ENCODE data around the gene MAST3. TPM values are rescaled to one million over a fixed set of nuclear protein-coding genes. Genes with fewer than 3 reads are reported as not detected.

Gene MAST3
- total and polyA plus RNA-seq, 12 donors, result 1.6 to 19.1 (median 11.4) TPM

DNA sequence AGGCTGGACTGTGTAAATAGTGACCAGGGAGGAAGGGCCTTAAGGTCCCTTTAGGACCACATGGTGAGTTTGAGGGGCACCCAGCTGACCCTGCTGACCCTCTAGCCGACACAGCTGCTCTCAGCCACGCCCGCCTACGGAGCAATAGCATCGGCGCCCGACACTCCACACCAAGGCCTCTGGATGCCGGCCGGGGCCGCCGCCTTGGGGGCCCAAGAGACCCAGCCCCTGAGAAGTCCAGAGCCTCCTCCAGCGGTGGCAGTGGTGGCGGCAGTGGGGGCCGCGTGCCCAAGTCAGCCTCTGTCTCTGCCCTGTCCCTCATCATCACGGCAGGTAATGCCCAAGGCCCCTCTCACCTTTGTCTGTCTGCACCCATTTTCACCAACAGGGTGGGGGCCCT is 46.8 kb downstream of the MAST3 start:
- H3K4me3 ChIP-seq, result no peak overlapping the region
- H3K9me3 ChIP-seq (replicated peaks in 1 of 3), result no peaks in the 10 kb centered on the region
- no peak for TF ChIP-seq POLR2A (IDR thresholded peaks at IDR 0.05)
- TF ChIP-seq, protein P1, sequence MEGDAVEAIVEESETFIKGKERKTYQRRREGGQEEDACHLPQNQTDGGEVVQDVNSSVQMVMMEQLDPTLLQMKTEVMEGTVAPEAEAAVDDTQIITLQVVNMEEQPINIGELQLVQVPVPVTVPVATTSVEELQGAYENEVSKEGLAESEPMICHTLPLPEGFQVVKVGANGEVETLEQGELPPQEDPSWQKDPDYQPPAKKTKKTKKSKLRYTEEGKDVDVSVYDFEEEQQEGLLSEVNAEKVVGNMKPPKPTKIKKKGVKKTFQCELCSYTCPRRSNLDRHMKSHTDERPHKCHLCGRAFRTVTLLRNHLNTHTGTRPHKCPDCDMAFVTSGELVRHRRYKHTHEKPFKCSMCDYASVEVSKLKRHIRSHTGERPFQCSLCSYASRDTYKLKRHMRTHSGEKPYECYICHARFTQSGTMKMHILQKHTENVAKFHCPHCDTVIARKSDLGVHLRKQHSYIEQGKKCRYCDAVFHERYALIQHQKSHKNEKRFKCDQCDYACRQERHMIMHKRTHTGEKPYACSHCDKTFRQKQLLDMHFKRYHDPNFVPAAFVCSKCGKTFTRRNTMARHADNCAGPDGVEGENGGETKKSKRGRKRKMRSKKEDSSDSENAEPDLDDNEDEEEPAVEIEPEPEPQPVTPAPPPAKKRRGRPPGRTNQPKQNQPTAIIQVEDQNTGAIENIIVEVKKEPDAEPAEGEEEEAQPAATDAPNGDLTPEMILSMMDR (IDR thresholded peaks at IDR 0.05), result no peak
- no peaks in the 10 kb centered on the region for H3K4me1 ChIP-seq (replicated peaks in 1 of 2)
- no peak for DNase-seq
- peaks cover 0 to 57% of the 10 kb centered on the region in 2 donors for H3K36me3 ChIP-seq (replicated peaks in 1 of 2)
- H3K27me3 ChIP-seq, result no peaks in the 10 kb centered on the region
- intact Hi-C loops (cut with DNase I), result no loop called here
- 83 to 93% (median 92%) methylated on average over 13 to 16 of the region's 16 CpGs for WGBS, 4 donors
- no peak overlapping the region for H3K27ac ChIP-seq

DNA sequence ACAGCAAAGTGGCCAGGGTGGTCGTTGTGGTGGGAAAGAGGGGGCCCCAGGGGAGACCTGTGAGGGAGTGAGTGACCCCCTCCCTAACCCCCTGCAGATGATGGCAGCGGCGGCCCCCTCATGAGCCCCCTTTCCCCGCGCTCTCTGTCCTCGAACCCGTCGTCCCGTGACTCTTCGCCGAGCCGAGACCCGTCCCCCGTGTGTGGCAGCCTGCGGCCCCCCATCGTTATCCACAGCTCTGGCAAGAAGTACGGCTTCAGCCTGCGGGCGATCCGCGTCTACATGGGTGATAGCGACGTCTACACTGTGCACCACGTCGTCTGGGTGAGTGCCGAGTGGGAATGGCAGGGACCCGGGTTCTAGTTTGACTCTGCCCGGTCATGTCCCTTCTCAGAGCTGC is 47.3 kb downstream of the MAST3 start:
- TF ChIP-seq, protein P1 (IDR thresholded peaks at IDR 0.05), result no peak
- TF ChIP-seq POLR2A (IDR thresholded peaks at IDR 0.05), result no peak

DNA sequence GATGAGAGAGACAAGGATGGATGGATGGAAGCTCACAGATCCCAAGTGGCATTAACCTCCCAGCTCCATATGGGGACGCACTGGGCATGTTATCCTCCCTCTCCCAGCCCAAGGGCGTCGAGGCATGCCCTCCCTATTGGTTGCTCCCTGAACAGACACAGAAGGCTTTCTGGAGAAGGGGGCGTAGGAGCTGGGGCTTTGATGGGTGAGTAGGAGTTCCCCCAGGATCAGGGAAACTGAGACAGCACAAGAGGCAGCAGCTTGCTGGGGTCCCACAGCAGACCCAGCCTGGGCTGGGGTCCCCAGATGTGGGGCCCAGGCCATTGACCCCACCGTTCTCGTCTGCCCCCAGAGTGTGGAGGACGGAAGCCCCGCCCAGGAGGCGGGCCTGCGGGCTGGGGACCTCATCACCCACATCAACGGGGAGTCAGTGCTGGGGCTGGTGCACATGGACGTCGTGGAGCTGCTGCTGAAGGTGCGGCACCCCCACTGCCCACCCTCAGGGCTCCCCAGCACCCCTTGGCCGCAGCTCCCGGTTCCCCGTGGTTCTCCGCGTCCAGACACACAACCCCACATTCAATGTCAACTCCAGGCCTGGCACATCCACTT is 47.9 kb downstream of the MAST3 start:
- no peak for TF ChIP-seq POLR2A (IDR thresholded peaks at IDR 0.05)
- TF ChIP-seq, protein P1 (IDR thresholded peaks at IDR 0.05), result no peak
- intact Hi-C loops (cut with DNase I), result no loop called here
- Histone ChIP-seq H3K27ac (no peak overlapping the region), H3K27me3 (no peaks in the 10 kb centered on the region), H3K9me3 (replicated peaks in 1 of 3) (no peaks in the 10 kb centered on the region), H3K4me3 (no peak overlapping the region), H3K4me1 (replicated peaks in 1 of 2) (no peaks in the 10 kb centered on the region), H3K36me3 (replicated peaks in 1 of 2) (peaks cover 0 to 53% of the 10 kb centered on the region in 2 donors)
- DNase-seq, result no peak
- 95 to 97% (median 96%) methylated on average over 5 to 19 of the region's 19 CpGs for WGBS, 4 donors

More for the DNA sequence above, 47.3 kb downstream of the MAST3 start:
- WGBS, 4 donors, result 95 to 97% (median 95%) methylated on average over 28 of the region's 28 CpGs
- no peak overlapping the region for H3K4me3 ChIP-seq
- H3K4me1 ChIP-seq (replicated peaks in 1 of 2), result no peaks in the 10 kb centered on the region
- intact Hi-C loops (cut with DNase I), result no loop called here
- no peak for DNase-seq
- H3K9me3 ChIP-seq (replicated peaks in 1 of 3), result no peaks in the 10 kb centered on the region
- no peak overlapping the region for H3K27ac ChIP-seq
- no peaks in the 10 kb centered on the region for H3K27me3 ChIP-seq
- H3K36me3 ChIP-seq (replicated peaks in 1 of 2), result peaks cover 0 to 57% of the 10 kb centered on the region in 2 donors

DNA sequence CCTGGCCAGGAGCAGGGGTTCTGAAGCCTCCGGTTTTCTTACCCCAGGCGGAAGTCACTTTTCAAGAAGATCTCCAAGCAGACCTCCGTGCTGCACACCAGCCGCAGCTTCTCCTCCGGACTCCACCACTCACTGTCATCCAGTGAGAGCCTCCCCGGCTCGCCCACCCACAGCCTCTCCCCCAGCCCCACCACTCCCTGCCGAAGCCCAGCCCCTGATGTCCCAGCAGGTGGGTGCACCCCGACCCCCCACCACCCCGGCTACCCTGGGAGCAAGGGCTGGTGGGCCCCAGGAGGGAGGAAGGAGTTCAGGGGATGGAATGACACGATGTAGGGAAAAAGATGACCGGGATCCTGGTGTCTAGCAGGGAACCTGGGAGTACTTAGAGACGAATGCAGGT is 49.8 kb downstream of the MAST3 start:
- peaks cover 0 to 43% of the 10 kb centered on the region in 2 donors for H3K36me3 ChIP-seq (replicated peaks in 1 of 2)
- peaks cover 6 to 9% of the 10 kb centered on the region in 2 donors for H3K4me1 ChIP-seq (replicated peaks in 1 of 2)
- no peaks in the 10 kb centered on the region for H3K9me3 ChIP-seq (replicated peaks in 1 of 3)
- H3K27me3 ChIP-seq, result no peaks in the 10 kb centered on the region
- intact Hi-C loops (cut with DNase I), result no loop called here
- H3K27ac ChIP-seq, result no peak overlapping the region
- TF ChIP-seq POLR2A (IDR thresholded peaks at IDR 0.05), result no peak
- TF ChIP-seq, protein P1 (IDR thresholded peaks at IDR 0.05), result no peak
- no peak for DNase-seq
- 92 to 96% (median 92%) methylated on average over 13 of the region's 13 CpGs for WGBS, 4 donors
- H3K4me3 ChIP-seq, result no peak overlapping the region
